ENCODE results near the gene FGF2. TPM values are rescaled to one million over a fixed set of nuclear protein-coding genes. Genes with fewer than 3 reads are reported as not detected.

Gene FGF2
- total RNA-seq, 1 donor, result 86.5 TPM

- Histone ChIP-seq H3K27me3 (ENCODE audit: insufficient read depth, low read length) (no peaks in the 10 kb centered on the region), H3K4me2 (ENCODE audit: insufficient read depth, low read length) (no peak overlapping the region), H3K36me3 (ENCODE audit: insufficient read depth, low read length) (peaks cover 28% of the 10 kb centered on the region), H2AFZ (ENCODE audit: low read length) (no peak overlapping the region), H3K79me2 (ENCODE audit: insufficient read depth, low read length) (no peaks in the 10 kb centered on the region), H3K4me3 (ENCODE audit: insufficient read depth, low read length) (no peak overlapping the region), H3K9me3 (ENCODE audit: low read depth, low read length) (no peaks in the 10 kb centered on the region), H3K27ac (ENCODE audit: low read depth, low read length) (no peak overlapping the region), H4K20me1 (ENCODE audit: insufficient read depth, low read length) (no peaks in the 10 kb centered on the region), H3K4me1 (ENCODE audit: insufficient read depth, low read length) (no peaks in the 10 kb centered on the region)
- TF ChIP-seq CTCF (IDR thresholded peaks at IDR 0.05; ENCODE audit: extremely low read depth, low read depth, low read length), result no peak
- DNase-seq (ENCODE audit: insufficient read length, low spot score, missing footprints), result no peak
Measured at GRCh38 chr4:122946142-122946541, 119.5 kb downstream of the FGF2 start.

Other genes with a start within 250 kb of the FGF2 start
- not detected in 2 replicates for gene IL21, start 205.8 kb upstream of the FGF2 start, total RNA-seq
- gene BBS12, start 94.1 kb upstream of the FGF2 start, total RNA-seq, result 9.4 and 10.6 TPM in 2 replicates
- 6.2 and 7.4 TPM in 2 replicates for gene NUDT6, start 95.8 kb downstream of the FGF2 start, total RNA-seq